ENCODE results near the gene GLI1.
"Not testable (repeated sequence)": the region's sequence is repeated elsewhere in the genome, so short reads cannot be mapped to it uniquely, and the experiment has no call there.

Gene GLI1

GRCh38 chr12:57459750-57460467, at the start of gene GLI1:
GLI1 (plus strand) TSS chr12:57459785; CDS start chr12:57463692, 3,907 bp downstream.
- H3K27me3 ChIP-seq (ENCODE audit: insufficient read depth, low read length, poor library complexity) = peaks cover 7% of the 10 kb centered on the region
- TF ChIP-seq CTCF (IDR thresholded peaks at IDR 0.05; ENCODE audit: borderline replicate concordance, extremely low read depth, low read length, poor library complexity, severe bottlenecking) (no peak), EZH2 (IDR thresholded peaks at IDR 0.05; ENCODE audit: borderline replicate concordance, low read depth, low read length, severe bottlenecking) (no peak)
- peaks cover 47% of the 10 kb centered on the region for H3K4me1 ChIP-seq (ENCODE audit: insufficient read depth, low read length)
- peak within 1 kb of the TSS; percentile 96 for H3K4me2 ChIP-seq (ENCODE audit: insufficient read depth, low read length)
- H4K20me1 ChIP-seq (ENCODE audit: insufficient read depth, low read length) = no peaks in the 10 kb centered on the region
- no peaks in the 10 kb centered on the region for H3K79me2 ChIP-seq (ENCODE audit: insufficient read depth, low read length)
- H3K9ac ChIP-seq (ENCODE audit: low read depth, low read length) = peak within 1 kb of the TSS; percentile 56
- peak within 1 kb of the TSS; percentile 94 for H2AFZ ChIP-seq (ENCODE audit: low read depth, low read length)
- peak within 1 kb of the TSS; percentile 30 to 70; a peak in 3 of 4 replicates for H3K4me3 ChIP-seq (ENCODE audit: low read depth in 1 of 2, low read length in 2 of 2)
- no peak for DNase-seq
- H3K9me3 ChIP-seq (ENCODE audit: insufficient read depth, low read length, severe bottlenecking) = no peaks in the 10 kb centered on the region
- H3K36me3 ChIP-seq (ENCODE audit: insufficient read depth, low read length) = no peaks in the 10 kb centered on the region
- no peak for ATAC-seq (ENCODE audit: insufficient read depth, low read depth)
- peak within 1 kb of the TSS; percentile 90 for H3K27ac ChIP-seq (ENCODE audit: low read length)

GRCh38 chr12:57410534-57410933, 49.1 kb upstream of the GLI1 start:
- Histone ChIP-seq H3K4me2 (ENCODE audit: insufficient read depth, low read length) (no peak overlapping the region), H3K9me3 (ENCODE audit: insufficient read depth, low read length, severe bottlenecking) (no peaks in the 10 kb centered on the region), H4K20me1 (ENCODE audit: insufficient read depth, low read length) (no peaks in the 10 kb centered on the region; the same call in 1 of the 2 replicates), H3K4me3 (ENCODE audit: low read depth in 1 of 2, low read length in 2 of 2) (no peak overlapping the region), H3K9ac (ENCODE audit: low read depth, low read length) (no peak overlapping the region), H3K4me1 (ENCODE audit: insufficient read depth, low read length) (no peaks in the 10 kb centered on the region), H2AFZ (ENCODE audit: low read depth, low read length) (no peak overlapping the region), H3K79me2 (ENCODE audit: insufficient read depth, low read length) (peaks cover 62% of the 10 kb centered on the region), H3K27me3 (ENCODE audit: insufficient read depth, low read length, poor library complexity) (no peaks in the 10 kb centered on the region), H3K36me3 (ENCODE audit: insufficient read depth, low read length) (0 out of 2 replicates have a peak, but pooled peaks cover 3% of the 10 kb centered on the region), H3K27ac (ENCODE audit: low read length) (no peak overlapping the region)
- ATAC-seq (ENCODE audit: insufficient read depth, low read depth) = no peak
- TF ChIP-seq EZH2 (IDR thresholded peaks at IDR 0.05; ENCODE audit: borderline replicate concordance, low read depth, low read length, severe bottlenecking) (no peak), CTCF (IDR thresholded peaks at IDR 0.05; ENCODE audit: borderline replicate concordance, extremely low read depth, low read length, poor library complexity, severe bottlenecking) (no peak)
- no peak for DNase-seq

GRCh38 chr12:57414160-57414559, 45.4 kb upstream of the GLI1 start:
- not testable (repeated sequence) for H3K36me3 ChIP-seq (ENCODE audit: insufficient read depth, low read length); H3K4me2 ChIP-seq (ENCODE audit: insufficient read depth, low read length); DNase-seq; H3K9me3 ChIP-seq (ENCODE audit: insufficient read depth, low read length, severe bottlenecking); H2AFZ ChIP-seq (ENCODE audit: low read depth, low read length); H3K27ac ChIP-seq (ENCODE audit: low read length); H3K4me1 ChIP-seq (ENCODE audit: insufficient read depth, low read length); H3K9ac ChIP-seq (ENCODE audit: low read depth, low read length); ATAC-seq (ENCODE audit: insufficient read depth, low read depth); H3K4me3 ChIP-seq (ENCODE audit: low read depth in 1 of 2, low read length in 2 of 2); H3K27me3 ChIP-seq (ENCODE audit: insufficient read depth, low read length, poor library complexity); H4K20me1 ChIP-seq (ENCODE audit: insufficient read depth, low read length)
- H3K79me2 ChIP-seq (ENCODE audit: insufficient read depth, low read length) = peaks cover 66% of the 10 kb centered on the region

- 0 out of 2 replicates have a peak, but pooled peaks cover 3% of the 10 kb centered on the region for H3K36me3 ChIP-seq (ENCODE audit: insufficient read depth, low read length)
- no peak for TF ChIP-seq CTCF (IDR thresholded peaks at IDR 0.05; ENCODE audit: borderline replicate concordance, extremely low read depth, low read length, poor library complexity, severe bottlenecking)
Observed at GRCh38 chr12:57415088-57415487, 44.5 kb upstream of the GLI1 start.

More at GRCh38 chr12:57415088-57415487, 44.5 kb upstream of the GLI1 start:
- ATAC-seq (ENCODE audit: insufficient read depth, low read depth) (no peak), DNase-seq (no peak)
- H3K79me2 ChIP-seq (ENCODE audit: insufficient read depth, low read length) = peaks cover 68% of the 10 kb centered on the region
- no peak overlapping the region for H3K9ac ChIP-seq (ENCODE audit: low read depth, low read length)
- no peak overlapping the region for H2AFZ ChIP-seq (ENCODE audit: low read depth, low read length)
- H4K20me1 ChIP-seq (ENCODE audit: insufficient read depth, low read length) = peaks cover 4% of the 10 kb centered on the region; the same call in 1 of the 2 replicates
- H3K27me3 ChIP-seq (ENCODE audit: insufficient read depth, low read length, poor library complexity) = no peaks in the 10 kb centered on the region
- H3K27ac ChIP-seq (ENCODE audit: low read length) = no peak overlapping the region
- no peak overlapping the region for H3K4me2 ChIP-seq (ENCODE audit: insufficient read depth, low read length)
- no peak overlapping the region for H3K4me3 ChIP-seq (ENCODE audit: low read depth in 1 of 2, low read length in 2 of 2)
- H3K9me3 ChIP-seq (ENCODE audit: insufficient read depth, low read length, severe bottlenecking) = no peaks in the 10 kb centered on the region
- no peaks in the 10 kb centered on the region for H3K4me1 ChIP-seq (ENCODE audit: insufficient read depth, low read length)
